SK-N-SH treated with all-trans-retinoic acid at 6 μM for 48 hours (cell line): ENCODE measurements around the gene EHD4.

Experiments used
- ATAC-seq: fragments of 200-7000 bp; cut with Tn5 transposase; 3 replicates; pipeline ENCODE4 v1.9.1; 2020; ENCODE audit warnings: mild to moderate bottlenecking, moderate library complexity
- ARNTL ChIP-seq: fragments of 450-650 bp; formaldehyde crosslinking; IDR thresholded peaks from 2 replicates; pipeline ENCODE4 v1.5.0; 2020; ENCODE audit warnings: low read depth, mild to moderate bottlenecking, moderate library complexity, borderline replicate concordance
- CSDC2 ChIP-seq: fragments of 250-450 bp; sonication (Bioruptor Pico); IDR thresholded peaks from 2 replicates; pipeline ENCODE4 v1.5.0; 2020; ENCODE audit warnings: mild to moderate bottlenecking, moderate library complexity
- ESRRG ChIP-seq: fragments of 250-450 bp; sonication (Bioruptor Pico); IDR thresholded peaks from 2 replicates; pipeline ENCODE4 v1.6.1; 2021; ENCODE audit warnings: mild to moderate bottlenecking
- OSR1 ChIP-seq: fragments of 250-450 bp; sonication (Bioruptor Pico); IDR thresholded peaks from 2 replicates; pipeline ENCODE4 v1.8.0; 2022; ENCODE audit warnings: moderate library complexity, mild to moderate bottlenecking, inconsistent platforms
- PPARA ChIP-seq: fragments of 250-450 bp; sonication (Bioruptor Pico); IDR thresholded peaks from 2 replicates; pipeline ENCODE4 v1.5.0; 2020; ENCODE audit warnings: mild to moderate bottlenecking, borderline replicate concordance
- RARB ChIP-seq: fragments of 250-450 bp; sonication (Bioruptor Pico); IDR thresholded peaks from 2 replicates; pipeline ENCODE4 v1.8.0; 2021; ENCODE audit warnings: mild to moderate bottlenecking, moderate library complexity
- SNAI2 ChIP-seq: fragments of 250-450 bp; sonication (Bioruptor Pico); IDR thresholded peaks from 2 replicates; pipeline ENCODE4 v1.5.0; 2020; ENCODE audit warnings: mild to moderate bottlenecking, moderate library complexity
- TCF4 ChIP-seq: fragments of 250-450 bp; sonication (Bioruptor Pico); IDR thresholded peaks from 2 replicates; pipeline ENCODE4 v1.8.0; 2021; ENCODE audit warnings: mild to moderate bottlenecking, moderate library complexity, borderline replicate concordance
- TOX ChIP-seq: fragments of 250-450 bp; sonication (Bioruptor Pico); IDR thresholded peaks from 2 replicates; pipeline ENCODE4 v1.8.0; 2021; ENCODE audit warnings: mild to moderate bottlenecking, moderate library complexity, borderline replicate concordance
- TSHZ2 ChIP-seq: fragments of 250-450 bp; sonication (Bioruptor Pico); IDR thresholded peaks from 2 replicates; pipeline ENCODE4 v1.5.0; 2020; ENCODE audit warnings: mild to moderate bottlenecking, moderate library complexity
- ZC3H10 ChIP-seq: fragments of 250-450 bp; sonication (Bioruptor Pico); IDR thresholded peaks from 2 replicates; pipeline ENCODE4 v1.5.1; 2021; ENCODE audit warnings: mild to moderate bottlenecking, moderate library complexity
- ZFP30 ChIP-seq: fragments of 450-650 bp; formaldehyde crosslinking; IDR thresholded peaks from 2 replicates; pipeline ENCODE4 v1.5.0; 2022; ENCODE audit warnings: mild to moderate bottlenecking, moderate library complexity
- ZNF565 ChIP-seq: fragments of 450-650 bp; formaldehyde crosslinking; conservative IDR thresholded peaks from 2 replicates; pipeline ENCODE4 v1.5.0; 2020; ENCODE audit warnings: low read depth, mild to moderate bottlenecking, moderate library complexity
- ZNF70 ChIP-seq: fragments of 450-650 bp; formaldehyde crosslinking; IDR thresholded peaks from 2 replicates; pipeline ENCODE4 v1.5.0; 2020; ENCODE audit warnings: mild to moderate bottlenecking, moderate library complexity
- ZNF8 ChIP-seq: fragments of 450-650 bp; formaldehyde crosslinking; IDR thresholded peaks from 2 replicates; pipeline ENCODE4 v1.5.0; 2020; ENCODE audit warnings: mild to moderate bottlenecking, moderate library complexity
- TF ChIP-seq, protein P1 (sequence below): fragments of 250-450 bp; sonication (Bioruptor Pico); IDR thresholded peaks from 2 replicates; pipeline ENCODE4 v1.5.1; 2020; ENCODE audit warnings: low read depth, mild to moderate bottlenecking, moderate library complexity

EHD4 gene

GRCh38 chr15:41972253-41973242 lies at the start of gene EHD4:
Gene EHD4, minus strand, starts transcription at chr15:41972557. Its CDS starts 63 bp downstream, at chr15:41972494.
- peak; percentile 98 for ATAC-seq
- no peak for TF ChIP-seq SNAI2
- TF ChIP-seq, all 23 proteins: peak for 0

DNA sequence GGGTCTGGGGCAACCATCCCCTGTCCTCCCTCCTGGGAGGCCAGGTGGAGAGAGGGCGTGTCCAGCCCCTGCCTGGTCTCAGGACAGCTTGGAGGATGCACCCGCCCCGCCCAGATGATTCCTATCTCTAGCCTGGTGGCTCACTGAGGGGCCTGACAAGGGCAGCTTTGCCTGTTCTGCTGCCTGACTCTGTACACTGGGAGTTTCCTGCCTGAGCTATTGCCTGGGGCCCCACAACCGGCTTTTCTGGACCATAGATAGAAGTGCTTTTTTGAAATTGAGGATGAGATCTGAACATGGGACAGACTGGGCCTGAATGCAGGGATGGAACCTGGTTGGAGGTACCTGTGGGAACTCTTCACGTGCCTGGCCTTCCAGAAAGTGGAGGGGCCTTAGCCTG lies 49.2 kb upstream of the EHD4 start:
- TF ChIP-seq, protein P1, sequence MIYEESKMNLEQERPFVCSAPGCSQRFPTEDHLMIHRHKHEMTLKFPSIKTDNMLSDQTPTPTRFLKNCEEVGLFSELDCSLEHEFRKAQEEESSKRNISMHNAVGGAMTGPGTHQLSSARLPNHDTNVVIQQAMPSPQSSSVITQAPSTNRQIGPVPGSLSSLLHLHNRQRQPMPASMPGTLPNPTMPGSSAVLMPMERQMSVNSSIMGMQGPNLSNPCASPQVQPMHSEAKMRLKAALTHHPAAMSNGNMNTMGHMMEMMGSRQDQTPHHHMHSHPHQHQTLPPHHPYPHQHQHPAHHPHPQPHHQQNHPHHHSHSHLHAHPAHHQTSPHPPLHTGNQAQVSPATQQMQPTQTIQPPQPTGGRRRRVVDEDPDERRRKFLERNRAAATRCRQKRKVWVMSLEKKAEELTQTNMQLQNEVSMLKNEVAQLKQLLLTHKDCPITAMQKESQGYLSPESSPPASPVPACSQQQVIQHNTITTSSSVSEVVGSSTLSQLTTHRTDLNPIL (CRISPR knock-in tag) = no peak
- TF ChIP-seq CSDC2 (CRISPR knock-in tag) = no peak
- no peak for TF ChIP-seq ZNF565
- TF ChIP-seq PPARA = no peak
- ATAC-seq = no peak

GRCh38 chr15:42020713-42021273 lies 48.4 kb upstream of the EHD4 start, which contains the start of gene PLA2G4E:
Gene PLA2G4E, minus strand, starts transcription at chr15:42021042. Its CDS starts 12 bp downstream, at chr15:42021030.
- no peak for ATAC-seq
- TF ChIP-seq ZNF8 (CRISPR knock-in tag) = no peak
- TF ChIP-seq, protein P1 (CRISPR knock-in tag) = no peak
- no peak for TF ChIP-seq OSR1 (CRISPR knock-in tag)
- no peak for TF ChIP-seq ZNF565
- TF ChIP-seq ZFP30 (CRISPR knock-in tag) = no peak
- TF ChIP-seq TOX (CRISPR knock-in tag) = no peak
- no peak for TF ChIP-seq ESRRG (CRISPR knock-in tag)
- no peak for TF ChIP-seq RARB (CRISPR knock-in tag)

- TF ChIP-seq ZFP30 (CRISPR knock-in tag) (no peak), ZNF565 (no peak), ESRRG (CRISPR knock-in tag) (no peak), PPARA (no peak), TOX (CRISPR knock-in tag) (no peak), RARB (CRISPR knock-in tag) (no peak), ZNF70 (CRISPR knock-in tag) (no peak), ZNF8 (CRISPR knock-in tag) (no peak), TSHZ2 (CRISPR knock-in tag) (no peak), SNAI2 (no peak), ARNTL (no peak), TCF4 (CRISPR knock-in tag) (no peak)
- TF ChIP-seq, protein P1 (CRISPR knock-in tag) = no peak
- no peak for ATAC-seq
These were observed 46.2 kb upstream of the EHD4 start for GRCh38 chr15:42018306-42019224.

- no peak for ATAC-seq
- TF ChIP-seq ARNTL = no peak
- TF ChIP-seq ZC3H10 (CRISPR knock-in tag) = no peak
- TF ChIP-seq PPARA = no peak
- TF ChIP-seq, all 23 proteins: peak for 0
These were observed 44.6 kb upstream of the EHD4 start for GRCh38 chr15:42016971-42017370.
